ENCODE data around the gene ST7.

ST7 gene

GRCh38 chr7:116978006-116978405 is 24.7 kb downstream of the ST7 start:
- DNase-seq (ENCODE audit: low read depth in 4 of 4, low spot score in 1 of 4), result no peak

GRCh38 chr7:116979430-116979829 is 26.1 kb downstream of the ST7 start:
- no peak for DNase-seq (ENCODE audit: low read depth in 4 of 4, low spot score in 1 of 4)

- no peak for DNase-seq (ENCODE audit: low read depth in 4 of 4, low spot score in 1 of 4)
These were observed 27.1 kb downstream of the ST7 start for GRCh38 chr7:116980354-116980753.

GRCh38 chr7:116981939-116982338 is 28.6 kb downstream of the ST7 start:
- no peak for DNase-seq (ENCODE audit: low read depth in 4 of 4, low spot score in 1 of 4)

- no peak for DNase-seq (ENCODE audit: low read depth in 4 of 4, low spot score in 1 of 4)
These were observed 31.2 kb downstream of the ST7 start for GRCh38 chr7:116984511-116984910.

GRCh38 chr7:116984917-116985316 is 31.6 kb downstream of the ST7 start:
- DNase-seq (ENCODE audit: low read depth in 4 of 4, low spot score in 1 of 4), result no peak

- DNase-seq (ENCODE audit: low read depth in 4 of 4, low spot score in 1 of 4), result no peak
These were observed 32.3 kb downstream of the ST7 start for GRCh38 chr7:116985575-116985974.

- DNase-seq (ENCODE audit: low read depth in 4 of 4, low spot score in 1 of 4), result no peak
These were observed 33.6 kb downstream of the ST7 start for GRCh38 chr7:116986611-116987565.

GRCh38 chr7:116988363-116988989 is 35.2 kb downstream of the ST7 start:
- no peak for DNase-seq (ENCODE audit: low read depth in 4 of 4, low spot score in 1 of 4)

- DNase-seq (ENCODE audit: low read depth in 4 of 4, low spot score in 1 of 4), result no peak
These were observed 36.8 kb downstream of the ST7 start for GRCh38 chr7:116990056-116990455.

- no peak for DNase-seq (ENCODE audit: low read depth in 4 of 4, low spot score in 1 of 4)
These were observed 37.9 kb downstream of the ST7 start for GRCh38 chr7:116991233-116991632.

GRCh38 chr7:116994611-116995010 is 41.3 kb downstream of the ST7 start:
- DNase-seq (ENCODE audit: low read depth in 4 of 4, low spot score in 1 of 4), result no peak

GRCh38 chr7:116997972-116998371 is 44.7 kb downstream of the ST7 start:
- no peak for DNase-seq (ENCODE audit: low read depth in 4 of 4, low spot score in 1 of 4)

- DNase-seq (ENCODE audit: low read depth in 4 of 4, low spot score in 1 of 4), result no peak
These were observed 45.4 kb downstream of the ST7 start for GRCh38 chr7:116998567-116999175.

GRCh38 chr7:116999311-116999710 is 46.0 kb downstream of the ST7 start:
- no peak for DNase-seq (ENCODE audit: low read depth in 4 of 4, low spot score in 1 of 4)

- DNase-seq (ENCODE audit: low read depth in 4 of 4, low spot score in 1 of 4), result no peak
These were observed 48.0 kb downstream of the ST7 start for GRCh38 chr7:117001283-117001682.

GRCh38 chr7:117004899-117005298 is 51.6 kb downstream of the ST7 start:
- DNase-seq (ENCODE audit: low read depth in 4 of 4, low spot score in 1 of 4), result no peak

- no peak for DNase-seq (ENCODE audit: low read depth in 4 of 4, low spot score in 1 of 4)
These were observed 52.1 kb downstream of the ST7 start for GRCh38 chr7:117005449-117005848.

GRCh38 chr7:117006907-117007684 is 53.8 kb downstream of the ST7 start:
- DNase-seq (ENCODE audit: low read depth in 4 of 4, low spot score in 1 of 4), result no peak

GRCh38 chr7:117008118-117008885 is 55.0 kb downstream of the ST7 start:
- no peak for DNase-seq (ENCODE audit: low read depth in 4 of 4, low spot score in 1 of 4)
